ENCODE data around the gene ZER1.
"Not testable (repeated sequence)": the region's sequence is repeated elsewhere in the genome, so short reads cannot be mapped to it uniquely, and the experiment has no call there.

Gene ZER1

DNA sequence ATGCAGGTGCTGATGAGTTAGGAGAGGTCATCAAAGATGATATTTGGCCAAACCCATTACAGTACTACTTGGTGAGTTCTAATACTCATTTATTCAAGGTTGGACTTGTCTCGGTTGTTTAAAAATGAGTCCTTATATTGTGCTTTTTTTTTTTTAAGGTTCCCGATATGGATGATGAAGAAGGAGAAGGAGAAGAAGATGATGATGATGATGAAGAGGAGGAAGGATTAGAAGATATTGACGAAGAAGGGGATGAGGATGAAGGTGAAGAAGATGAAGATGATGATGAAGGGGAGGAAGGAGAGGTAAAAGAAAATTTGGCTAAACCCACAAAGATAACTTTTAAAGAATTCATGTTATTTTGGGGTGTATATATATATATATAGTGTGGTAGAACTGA is 78.0 kb downstream of the ZER1 start:
- DNase-seq (ENCODE audit: low read depth in 2 of 2): not testable (repeated sequence)

DNA sequence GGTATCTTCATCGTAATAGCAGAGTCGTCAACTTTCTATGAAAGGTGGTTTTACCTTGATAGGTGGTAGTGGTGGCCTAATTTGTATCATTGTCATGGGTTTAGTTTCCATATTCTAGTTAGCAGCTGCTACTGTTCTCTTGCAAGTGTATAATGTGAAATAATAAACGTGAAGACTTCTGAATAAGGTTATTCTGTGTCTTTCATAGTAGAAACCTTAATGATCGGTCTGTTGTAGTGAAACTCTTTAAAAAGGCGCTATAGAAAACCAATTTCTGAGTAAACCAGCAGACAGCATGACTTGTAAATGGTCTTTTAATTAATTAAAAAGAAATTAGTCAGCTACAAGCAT is 81.1 kb downstream of the ZER1 start:
- DNase-seq (ENCODE audit: low read depth in 2 of 2): no peak

DNA sequence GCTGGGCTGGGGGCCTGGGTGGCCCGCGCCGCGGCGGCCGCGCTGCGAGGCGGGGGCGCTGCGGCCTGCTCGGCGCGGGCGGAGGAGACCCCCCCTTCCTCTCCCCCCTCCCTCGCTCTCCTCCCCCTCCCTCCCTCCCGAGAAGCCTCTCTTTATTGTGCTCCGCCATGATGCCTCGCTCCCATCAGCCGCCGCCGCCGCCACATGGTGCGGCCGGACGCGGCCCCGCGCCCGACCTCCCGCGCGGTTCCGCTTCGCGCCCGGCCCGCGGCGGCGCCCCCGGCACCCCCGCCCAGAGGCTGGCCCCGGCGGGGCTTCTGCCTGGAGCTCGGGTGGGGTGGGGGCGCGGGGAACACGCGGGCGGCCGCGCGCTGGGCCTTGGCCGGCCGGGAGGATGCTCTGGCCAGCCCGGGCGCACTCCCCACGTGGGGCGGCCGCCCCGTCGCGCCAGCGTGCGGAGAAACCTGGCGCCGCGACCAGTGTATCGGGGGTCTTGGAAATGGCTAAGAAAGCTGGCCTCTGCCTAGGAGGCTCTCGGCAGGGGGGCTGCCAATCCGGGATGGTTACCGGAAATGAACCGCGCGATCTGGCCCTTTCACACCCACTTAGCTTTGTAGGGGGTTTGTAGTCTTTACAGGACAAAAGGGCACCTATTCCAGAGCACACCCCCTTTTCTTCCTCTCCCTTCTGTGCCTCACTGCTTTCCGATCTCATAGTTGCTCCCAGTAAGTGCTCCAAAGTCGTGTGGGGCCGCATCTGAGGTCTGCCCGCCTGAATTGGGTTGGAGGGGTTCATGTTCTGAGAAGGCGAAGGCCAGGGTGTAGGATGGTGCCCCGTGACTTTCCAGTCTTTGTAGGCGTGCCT is 81.7 kb downstream of the ZER1 start:
- peak in 1 of 2 donors; percentile 41 for DNase-seq (ENCODE audit: low read depth in 2 of 2)

DNA sequence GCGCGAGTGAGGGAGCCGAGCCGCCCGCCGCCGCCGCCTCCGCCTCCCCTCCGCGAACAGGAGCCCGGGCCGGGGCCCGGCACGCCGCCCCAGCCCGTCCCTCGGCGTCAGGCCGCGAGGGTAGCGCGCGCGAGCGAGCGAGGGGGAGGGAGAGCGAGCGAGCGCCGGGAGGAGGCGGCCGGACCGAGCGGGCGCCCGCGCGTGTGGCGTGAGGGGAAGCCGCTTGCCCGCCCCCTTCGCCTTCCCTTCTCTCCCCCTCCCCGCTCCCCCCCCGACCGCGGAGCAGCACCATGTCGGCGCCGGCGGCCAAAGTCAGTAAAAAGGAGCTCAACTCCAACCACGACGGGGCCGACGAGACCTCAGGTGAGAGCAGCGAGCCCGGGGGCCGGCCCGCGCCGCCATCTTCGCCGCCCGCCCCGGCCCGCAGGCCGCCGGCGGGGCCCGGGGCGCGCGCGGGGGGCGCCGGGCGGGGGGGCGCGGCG is 82.4 kb downstream of the ZER1 start:
- DNase-seq (ENCODE audit: low read depth in 2 of 2): peak in 1 of 2 donors; percentile 35

DNA sequence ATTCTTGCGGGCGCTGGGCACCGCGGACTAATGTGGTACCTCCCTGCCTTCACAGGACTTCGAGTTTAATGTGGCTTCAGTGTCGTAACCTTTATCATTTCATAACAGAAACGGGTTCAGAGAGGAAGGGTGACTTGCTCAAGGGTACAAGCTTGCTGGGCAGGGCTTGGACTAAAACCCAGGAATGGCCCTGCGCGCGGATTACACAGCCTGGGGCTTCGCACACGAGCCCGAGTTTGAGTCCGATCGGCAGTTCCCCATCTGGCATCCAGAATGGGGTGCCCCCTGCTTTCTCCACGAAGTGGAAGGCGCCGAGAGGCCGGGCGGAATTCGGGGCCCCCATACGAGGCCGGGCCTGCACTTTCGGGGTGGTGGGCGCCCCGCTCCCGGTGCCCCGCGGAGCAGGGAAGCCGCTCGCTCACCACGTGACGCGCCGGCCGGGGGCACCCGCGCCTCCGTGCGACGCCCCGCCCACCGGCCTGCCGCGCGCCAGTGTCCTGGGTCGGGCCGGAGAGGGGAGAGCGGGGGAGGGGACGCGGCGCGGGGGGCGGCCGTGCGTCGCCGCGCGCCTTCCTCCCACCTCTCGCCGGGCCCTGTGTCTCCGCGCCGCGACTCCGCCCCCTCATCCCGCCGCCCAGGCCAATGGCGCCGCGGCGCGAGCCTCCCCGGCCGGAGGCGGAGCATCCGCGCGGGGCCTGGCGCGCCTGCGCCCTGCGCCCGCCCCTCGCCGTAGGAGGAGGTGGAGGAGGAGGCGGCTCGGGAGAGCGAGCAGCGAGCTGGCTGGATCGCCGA is 83.0 kb downstream of the ZER1 start, which contains the start of gene SET:
SET (plus strand) TSS at position 722 of the 792 bp plus-strand sequence. CDS start 361 bp downstream, outside the sequence.
- DNase-seq (ENCODE audit: low read depth in 2 of 2): peak; percentile 85 to 94

DNA sequence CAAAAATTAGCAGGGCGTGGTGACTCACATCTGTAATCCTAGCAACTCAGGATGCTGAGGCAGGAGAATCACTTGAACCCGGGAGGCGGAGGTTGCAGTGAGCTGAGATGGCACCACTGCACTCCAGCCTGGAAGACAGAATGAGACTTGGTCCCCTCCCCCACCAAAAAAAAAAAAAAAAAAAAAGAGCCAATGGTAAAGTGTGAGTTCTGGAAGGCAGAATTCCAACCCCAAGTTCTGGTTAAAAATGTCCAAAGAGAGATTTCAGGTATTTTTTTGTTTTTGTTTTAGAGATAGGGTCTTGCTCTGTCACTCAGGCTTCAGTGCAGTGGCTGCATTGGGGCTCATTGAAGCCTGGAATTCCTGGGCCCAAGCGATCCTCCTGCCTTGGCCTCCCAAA is 84.3 kb downstream of the ZER1 start:
- no peak for DNase-seq (ENCODE audit: low read depth in 2 of 2)

- DNase-seq (ENCODE audit: low read depth in 2 of 2): peak in 1 of 2 donors; percentile 7
Observed at GRCh38 chr9:128685636-128686489, 85.9 kb downstream of the ZER1 start.

- DNase-seq (ENCODE audit: low read depth in 2 of 2): peak; percentile 65 to 79
Observed at GRCh38 chr9:128684325-128685199, 87.2 kb downstream of the ZER1 start.

DNA sequence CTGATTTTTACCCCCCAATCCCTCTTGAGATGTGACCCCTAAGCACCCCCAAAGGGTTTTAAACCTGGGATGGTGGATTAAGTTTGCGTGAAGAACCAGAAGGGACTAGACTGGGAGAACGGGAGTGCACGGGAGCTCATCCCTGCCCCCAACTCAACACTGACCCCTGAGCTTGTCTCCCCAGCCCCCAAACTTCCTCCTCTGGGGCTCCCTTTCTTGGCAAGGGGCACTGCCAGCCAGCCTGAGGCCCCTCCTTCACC is 87.7 kb downstream of the ZER1 start:
- no peak for DNase-seq (ENCODE audit: low read depth in 2 of 2)

DNA sequence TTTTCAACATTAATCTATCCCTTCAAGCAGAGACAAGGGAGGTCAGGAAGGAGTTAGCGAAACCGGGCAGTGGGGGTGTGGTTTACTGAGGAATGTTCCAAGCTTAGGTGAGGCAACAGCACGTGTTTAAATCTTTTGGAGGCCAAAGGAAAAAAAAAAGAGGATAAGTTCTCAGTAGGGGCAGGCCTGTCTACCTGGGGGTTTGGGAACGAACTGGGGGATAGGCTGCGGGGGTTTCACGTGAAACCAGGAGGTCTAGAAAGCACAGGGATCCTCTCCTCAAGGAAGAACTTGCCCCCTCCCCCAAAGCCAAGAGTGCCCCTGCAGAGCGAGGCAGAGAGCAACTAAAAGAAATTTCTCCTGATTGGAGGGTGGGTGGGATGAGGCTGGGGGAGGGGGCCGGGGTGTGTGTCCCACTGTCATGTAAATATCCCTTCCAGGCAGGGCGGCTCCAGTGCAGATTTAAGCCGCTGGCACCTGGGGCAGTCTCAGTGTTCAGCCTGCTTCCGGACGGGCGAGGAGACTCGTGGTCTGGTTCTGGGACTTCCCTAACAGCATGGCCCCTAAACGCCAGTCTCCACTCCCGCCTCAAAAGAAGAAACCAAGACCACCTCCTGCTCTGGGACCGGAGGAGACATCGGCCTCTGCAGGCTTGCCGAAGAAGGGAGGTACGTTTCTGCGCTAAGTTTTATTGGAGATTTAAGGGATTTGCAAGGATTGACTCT is 88.2 kb downstream of the ZER1 start:
- DNase-seq (ENCODE audit: low read depth in 2 of 2): peak; percentile 16 to 32

All from stimulated activated CD4-positive, alpha-beta T cell treated with anti-CD3 and anti-CD28 coated beads, Interleukin-4, amount 100 ng/mL, for 48 hours (primary cell).